WTC11 (cell line): ENCODE data around the gene IL4R. TPM values are rescaled to one million over a fixed set of nuclear protein-coding genes. Genes with fewer than 3 reads are reported as not detected.

Experiments
- ATAC-seq: fragments of 200-7000 bp; cut with Tn5 transposase; 2 replicates; pipeline ENCODE4 v1.10.0; 2021; ENCODE audit warnings: mild to moderate bottlenecking, moderate library complexity
- CTCF ChIA-PET: fragments of 300-600 bp; sonication (Branson Sonifier 250); formaldehyde crosslinking; loops from one replicate; lab custom pipeline; 2021; ENCODE audit warnings: antibody characterized with exemption; lab: Charles Lee
- POLR2A ChIA-PET: fragments of 350-600 bp; sonication (Branson Sonifier 250); formaldehyde crosslinking; loops from one replicate; lab custom pipeline; 2021; ENCODE audit warnings: antibody characterized with exemption; lab: Charles Lee
- DNase-seq: peaks from one replicate; pipeline ENCODE4 v3.0.0; 2021; ENCODE audit warnings: low spot score
- H3K27ac Mint-ChIP-seq: 2 replicates; pipeline ENCODE4 v1.8.0; 2021; ENCODE audit warnings: mixed read lengths
- H3K27me3 Mint-ChIP-seq: 2 replicates; pipeline ENCODE4 v1.8.0; 2021; ENCODE audit warnings: low read depth, mild to moderate bottlenecking, moderate library complexity, mixed read lengths
- H3K36me3 Mint-ChIP-seq: 2 replicates; pipeline ENCODE4 v1.8.0; 2021; ENCODE audit warnings: mixed read lengths
- H3K4me1 Mint-ChIP-seq: 2 replicates; pipeline ENCODE4 v1.8.0; 2022; ENCODE audit warnings: mixed read lengths
- H3K4me3 Mint-ChIP-seq: 2 replicates; pipeline ENCODE4 v1.8.0; 2021; ENCODE audit warnings: mild to moderate bottlenecking, moderate library complexity, mixed read lengths
- H3K9me3 Mint-ChIP-seq: 2 replicates; pipeline ENCODE4 v1.8.0; 2021; ENCODE audit warnings: mixed read lengths
- AFF4 ChIP-seq: sonication (generic); formaldehyde crosslinking; IDR thresholded peaks from 2 replicates; pipeline ENCODE4 v1.8.1; 2023; ENCODE audit warnings: mild to moderate bottlenecking, missing genetic modification reagents, borderline replicate concordance
- EMX1 ChIP-seq: fragments of 250-450 bp; sonication (Bioruptor Pico); IDR thresholded peaks from 2 replicates; pipeline ENCODE4 v1.8.0; 2021; ENCODE audit warnings: mild to moderate bottlenecking
- FOXJ3 ChIP-seq: sonication (generic); formaldehyde crosslinking; IDR thresholded peaks from 2 replicates; pipeline ENCODE4 v1.9.0; 2021; ENCODE audit warnings: missing genetic modification reagents, mild to moderate bottlenecking, borderline replicate concordance
- NFATC4 ChIP-seq: fragments of 250-450 bp; sonication (Bioruptor Pico); IDR thresholded peaks from 2 replicates; pipeline ENCODE4 v1.9.0; 2021; ENCODE audit warnings: mild to moderate bottlenecking
- OVOL2 ChIP-seq: fragments of 250-450 bp; sonication (Bioruptor Pico); IDR thresholded peaks from 2 replicates; pipeline ENCODE4 v1.9.0; 2021; ENCODE audit warnings: mild to moderate bottlenecking, borderline replicate concordance
- TCF7 ChIP-seq: sonication (generic); formaldehyde crosslinking; IDR thresholded peaks from 2 replicates; pipeline ENCODE4 v1.8.0; 2022; ENCODE audit warnings: mild to moderate bottlenecking, low read depth, missing genetic modification reagents, moderate library complexity
- ZNF232 ChIP-seq: sonication (generic); formaldehyde crosslinking; IDR thresholded peaks from 2 replicates; pipeline ENCODE4 v1.8.0; 2022; ENCODE audit warnings: mild to moderate bottlenecking, missing genetic modification reagents
- ZNF396 ChIP-seq: fragments of 250-450 bp; sonication (Bioruptor Pico); IDR thresholded peaks from 2 replicates; pipeline ENCODE4 v1.8.0; 2021; ENCODE audit warnings: mild to moderate bottlenecking, moderate library complexity, borderline replicate concordance
- ZNF512 ChIP-seq: sonication (generic); formaldehyde crosslinking; IDR thresholded peaks from 2 replicates; pipeline ENCODE4 v1.8.1; 2022; ENCODE audit warnings: missing genetic modification reagents, borderline replicate concordance
- ZNF671 ChIP-seq: fragments of 250-450 bp; sonication (Bioruptor Pico); IDR thresholded peaks from 2 replicates; pipeline ENCODE4 v1.8.0; 2021; ENCODE audit warnings: mild to moderate bottlenecking
- total RNA-seq: library from RNA; stranded (reverse); gene quantifications from 3 replicates; pipeline ENCODE4 v1.2.3, GENCODE V29; 2021
- TF ChIP-seq, protein P1 (sequence below): sonication (generic); formaldehyde crosslinking; IDR thresholded peaks from 2 replicates; pipeline ENCODE4 v1.8.0; 2023; ENCODE audit warnings: mild to moderate bottlenecking, missing genetic modification reagents
- TF ChIP-seq, protein P2 (sequence below): sonication (generic); formaldehyde crosslinking; conservative IDR thresholded peaks from 2 replicates; pipeline ENCODE4 v1.8.1; 2023; ENCODE audit warnings: mild to moderate bottlenecking, low read depth, missing genetic modification reagents, moderate library complexity

IL4R gene
- total RNA-seq, 1 experiment from 2014 or later, result 28.7 TPM

GRCh38 chr16:27291106-27291505, 22.7 kb upstream of the IL4R start (continued):
- TF ChIP-seq TCF7 (CRISPR knock-in tag) (no peak), OVOL2 (no peak), ZNF512 (CRISPR knock-in tag) (no peak), AFF4 (CRISPR knock-in tag) (no peak), ZNF396 (CRISPR knock-in tag) (no peak)
- TF ChIP-seq, protein P1, sequence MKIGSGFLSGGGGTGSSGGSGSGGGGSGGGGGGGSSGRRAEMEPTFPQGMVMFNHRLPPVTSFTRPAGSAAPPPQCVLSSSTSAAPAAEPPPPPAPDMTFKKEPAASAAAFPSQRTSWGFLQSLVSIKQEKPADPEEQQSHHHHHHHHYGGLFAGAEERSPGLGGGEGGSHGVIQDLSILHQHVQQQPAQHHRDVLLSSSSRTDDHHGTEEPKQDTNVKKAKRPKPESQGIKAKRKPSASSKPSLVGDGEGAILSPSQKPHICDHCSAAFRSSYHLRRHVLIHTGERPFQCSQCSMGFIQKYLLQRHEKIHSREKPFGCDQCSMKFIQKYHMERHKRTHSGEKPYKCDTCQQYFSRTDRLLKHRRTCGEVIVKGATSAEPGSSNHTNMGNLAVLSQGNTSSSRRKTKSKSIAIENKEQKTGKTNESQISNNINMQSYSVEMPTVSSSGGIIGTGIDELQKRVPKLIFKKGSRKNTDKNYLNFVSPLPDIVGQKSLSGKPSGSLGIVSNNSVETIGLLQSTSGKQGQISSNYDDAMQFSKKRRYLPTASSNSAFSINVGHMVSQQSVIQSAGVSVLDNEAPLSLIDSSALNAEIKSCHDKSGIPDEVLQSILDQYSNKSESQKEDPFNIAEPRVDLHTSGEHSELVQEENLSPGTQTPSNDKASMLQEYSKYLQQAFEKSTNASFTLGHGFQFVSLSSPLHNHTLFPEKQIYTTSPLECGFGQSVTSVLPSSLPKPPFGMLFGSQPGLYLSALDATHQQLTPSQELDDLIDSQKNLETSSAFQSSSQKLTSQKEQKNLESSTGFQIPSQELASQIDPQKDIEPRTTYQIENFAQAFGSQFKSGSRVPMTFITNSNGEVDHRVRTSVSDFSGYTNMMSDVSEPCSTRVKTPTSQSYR (CRISPR knock-in tag), result no peak
- TF ChIP-seq, all 79 proteins: peak for 0

DNA sequence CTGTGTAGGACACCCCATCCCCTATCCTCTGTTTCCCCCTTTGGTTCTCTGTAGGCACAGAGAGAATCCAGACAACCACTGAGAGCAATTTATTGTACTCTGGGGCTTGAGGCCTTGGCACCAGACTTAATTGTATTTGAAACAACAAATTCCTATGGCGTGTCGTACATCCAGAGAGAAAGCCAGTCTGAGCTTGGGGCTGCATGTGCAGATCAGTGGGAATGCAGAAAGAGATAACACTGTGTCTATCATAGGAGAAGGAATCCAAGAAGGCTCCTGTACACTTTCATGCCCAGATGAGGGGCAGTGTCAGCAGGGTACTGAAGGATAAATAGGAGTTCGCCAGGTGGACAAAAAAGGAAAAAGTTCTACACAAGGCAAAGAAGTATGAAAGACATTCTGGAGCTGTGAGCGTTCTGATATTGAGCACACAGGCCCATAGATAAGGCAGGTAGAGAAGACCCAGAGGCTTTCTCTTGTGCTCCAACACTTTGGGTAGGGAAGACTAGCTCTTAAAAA, 22.0 kb upstream of the IL4R start:
- ChIA-PET POLR2A (no interaction called here), CTCF (no interaction called here)
- Mint-ChIP-seq H3K4me3 (no peak overlapping the region), H3K4me1 (no peaks in the 10 kb centered on the region), H3K36me3 (no peaks in the 10 kb centered on the region), H3K27me3 (no peaks in the 10 kb centered on the region), H3K9me3 (peaks cover 6% of the 10 kb centered on the region), H3K27ac (no peak overlapping the region)
- ATAC-seq (no peak), DNase-seq (no peak)
- TF ChIP-seq NFATC4 (CRISPR knock-in tag) (no peak), ZNF671 (CRISPR knock-in tag) (no peak), ZNF232 (CRISPR knock-in tag) (no peak), EMX1 (CRISPR knock-in tag) (no peak)
- TF ChIP-seq, protein P2, sequence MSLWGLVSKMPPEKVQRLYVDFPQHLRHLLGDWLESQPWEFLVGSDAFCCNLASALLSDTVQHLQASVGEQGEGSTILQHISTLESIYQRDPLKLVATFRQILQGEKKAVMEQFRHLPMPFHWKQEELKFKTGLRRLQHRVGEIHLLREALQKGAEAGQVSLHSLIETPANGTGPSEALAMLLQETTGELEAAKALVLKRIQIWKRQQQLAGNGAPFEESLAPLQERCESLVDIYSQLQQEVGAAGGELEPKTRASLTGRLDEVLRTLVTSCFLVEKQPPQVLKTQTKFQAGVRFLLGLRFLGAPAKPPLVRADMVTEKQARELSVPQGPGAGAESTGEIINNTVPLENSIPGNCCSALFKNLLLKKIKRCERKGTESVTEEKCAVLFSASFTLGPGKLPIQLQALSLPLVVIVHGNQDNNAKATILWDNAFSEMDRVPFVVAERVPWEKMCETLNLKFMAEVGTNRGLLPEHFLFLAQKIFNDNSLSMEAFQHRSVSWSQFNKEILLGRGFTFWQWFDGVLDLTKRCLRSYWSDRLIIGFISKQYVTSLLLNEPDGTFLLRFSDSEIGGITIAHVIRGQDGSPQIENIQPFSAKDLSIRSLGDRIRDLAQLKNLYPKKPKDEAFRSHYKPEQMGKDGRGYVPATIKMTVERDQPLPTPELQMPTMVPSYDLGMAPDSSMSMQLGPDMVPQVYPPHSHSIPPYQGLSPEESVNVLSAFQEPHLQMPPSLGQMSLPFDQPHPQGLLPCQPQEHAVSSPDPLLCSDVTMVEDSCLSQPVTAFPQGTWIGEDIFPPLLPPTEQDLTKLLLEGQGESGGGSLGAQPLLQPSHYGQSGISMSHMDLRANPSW, result no peak

GRCh38 chr16:27293343-27293742, 20.4 kb upstream of the IL4R start:
- H3K27me3 Mint-ChIP-seq, result no peaks in the 10 kb centered on the region
- no peaks in the 10 kb centered on the region for H3K4me1 Mint-ChIP-seq
- no peak overlapping the region for H3K4me3 Mint-ChIP-seq
- ChIA-PET CTCF (no interaction called here), POLR2A (no interaction called here)
- ATAC-seq (no peak), DNase-seq (no peak)
- no peaks in the 10 kb centered on the region for H3K9me3 Mint-ChIP-seq
- H3K27ac Mint-ChIP-seq, result no peak overlapping the region
- H3K36me3 Mint-ChIP-seq, result no peaks in the 10 kb centered on the region
- no peak for TF ChIP-seq FOXJ3 (CRISPR knock-in tag)
